Measurements from ENCODE around the gene MIGA2. TPM values are rescaled to one million over a fixed set of nuclear protein-coding genes. Genes with fewer than 3 reads are reported as not detected.

Gene MIGA2
- total and polyA plus RNA-seq, 2 of the 8 experiments (the other 6 are each of a cell fraction or from before 2014, with no cell fraction given): 24.6 to 39.0 TPM

GRCh38 chr9:129008986-129009583, 27.3 kb upstream of the MIGA2 start (continued):
- TF ChIP-seq E2F6 (IDR thresholded peaks at IDR 0.05) (no peak), KDM1A (IDR thresholded peaks at IDR 0.05; ENCODE audit: borderline replicate concordance, low read length) (no peak), MAX (IDR thresholded peaks at IDR 0.05) (no peak), KDM5A (IDR thresholded peaks at IDR 0.05; ENCODE audit: low read length) (no peak), CBX5 (IDR thresholded peaks at IDR 0.05; ENCODE audit: low read depth, low read length) (no peak), SP1 (IDR thresholded peaks at IDR 0.05; ENCODE audit: low read depth, low read length) (no peak), RBBP5 (IDR thresholded peaks at IDR 0.05; ENCODE audit: borderline replicate concordance, low read depth, low read length) (no peak), SIX5 (IDR thresholded peaks at IDR 0.05; ENCODE audit: low read depth, low read length) (no peak), EP300 (IDR thresholded peaks at IDR 0.05; ENCODE audit: borderline replicate concordance in 1 of 2, low read depth in 2 of 2, low read length in 2 of 2) (no peak), TBP (IDR thresholded peaks at IDR 0.05; ENCODE audit: low read depth, low read length) (no peak)

Data from H1 (cell line).